MM.1S (cell line): ENCODE data around the gene TP63.

Source experiments
- DNase-seq: peaks from one replicate; pipeline ENCODE4 v3.0.0-alpha.2; 2015
- H2AFZ ChIP-seq: fragments of 300-600 bp; sonication (generic); 2 replicates; pipeline ENCODE4 v1.6.0; 2016; ENCODE audit warnings: antibody characterized with exemption, low read length
- H3F3A ChIP-seq: fragments of 300-600 bp; sonication (generic); 2 replicates; pipeline ENCODE4 v1.6.1; 2016; ENCODE audit warnings: mild to moderate bottlenecking, antibody characterized with exemption, low read length, moderate library complexity, mixed read lengths; ENCODE audit not compliant: insufficient read depth
- H3K27ac ChIP-seq: fragments of 300-600 bp; sonication (generic); 2 replicates; pipeline ENCODE4 v1.5.1; 2016; ENCODE audit warnings: mild to moderate bottlenecking, low read length
- H3K27me3 ChIP-seq: fragments of 300-600 bp; sonication (generic); replicated peaks from 2 replicates; pipeline ENCODE4 v1.6.0; 2016; ENCODE audit warnings: low read length; ENCODE audit not compliant: insufficient read depth
- H3K36me3 ChIP-seq: fragments of 300-600 bp; sonication (generic); replicated peaks from 2 replicates; pipeline ENCODE4 v1.6.1; 2016; ENCODE audit warnings: mild to moderate bottlenecking, low read length, mixed read lengths; ENCODE audit not compliant: insufficient read depth
- H3K4me1 ChIP-seq: fragments of 300-600 bp; sonication (generic); 2 replicates; pipeline ENCODE4 v1.6.1; 2016; ENCODE audit warnings: low read length, mixed read lengths
- H3K4me2 ChIP-seq: fragments of 300-600 bp; sonication (generic); 2 replicates; pipeline ENCODE4 v1.6.0; 2016; ENCODE audit warnings: low read depth, low read length
- H3K4me3 ChIP-seq: fragments of 300-600 bp; sonication (generic); 2 replicates; pipeline ENCODE4 v1.5.1; 2016; ENCODE audit warnings: low read length, mixed read lengths
- H3K79me2 ChIP-seq: fragments of 300-600 bp; sonication (generic); 2 replicates; pipeline ENCODE4 v1.6.1; 2016; ENCODE audit warnings: mixed run types, low read length, mixed read lengths
- H3K9ac ChIP-seq: fragments of 300-600 bp; sonication (generic); 2 replicates; pipeline ENCODE4 v1.6.1; 2016; ENCODE audit warnings: low read length, mixed read lengths
- H3K9me2 ChIP-seq: fragments of 300-600 bp; sonication (generic); replicated peaks from 2 replicates; pipeline ENCODE4 v1.6.1; 2016; ENCODE audit warnings: mild to moderate bottlenecking, low read length, mixed read lengths; ENCODE audit not compliant: insufficient read depth
- H3K9me3 ChIP-seq: fragments of 300-600 bp; sonication (generic); replicated peaks from 2 replicates; pipeline ENCODE4 v1.6.1; 2016; ENCODE audit warnings: mild to moderate bottlenecking, low read length, mixed read lengths; ENCODE audit not compliant: insufficient read depth
- H4K20me1 ChIP-seq: fragments of 300-600 bp; sonication (generic); 2 replicates; pipeline ENCODE4 v1.6.1; 2016; ENCODE audit warnings: mild to moderate bottlenecking, low read length, moderate library complexity, mixed read lengths; ENCODE audit not compliant: insufficient read depth
- EZH2 ChIP-seq: fragments of 300-600 bp; sonication (generic); optimal IDR thresholded peaks from 2 replicates; pipeline ENCODE3; 2017; ENCODE audit warnings: low read depth, mild to moderate bottlenecking, antibody characterized with exemption, low read length, mixed read lengths
- EZH2phosphoT487 ChIP-seq: fragments of 300-600 bp; sonication (generic); IDR thresholded peaks from 2 replicates; pipeline ENCODE4 v1.6.1; 2018; ENCODE audit warnings: antibody characterized with exemption, low read length
- TF ChIP-seq, protein P1 (sequence below): fragments of 300-600 bp; sonication (generic); IDR thresholded peaks from 2 replicates; pipeline ENCODE4 v1.5.1; 2016; ENCODE audit warnings: antibody characterized with exemption, low read length, mixed read lengths

The TP63 gene

DNA sequence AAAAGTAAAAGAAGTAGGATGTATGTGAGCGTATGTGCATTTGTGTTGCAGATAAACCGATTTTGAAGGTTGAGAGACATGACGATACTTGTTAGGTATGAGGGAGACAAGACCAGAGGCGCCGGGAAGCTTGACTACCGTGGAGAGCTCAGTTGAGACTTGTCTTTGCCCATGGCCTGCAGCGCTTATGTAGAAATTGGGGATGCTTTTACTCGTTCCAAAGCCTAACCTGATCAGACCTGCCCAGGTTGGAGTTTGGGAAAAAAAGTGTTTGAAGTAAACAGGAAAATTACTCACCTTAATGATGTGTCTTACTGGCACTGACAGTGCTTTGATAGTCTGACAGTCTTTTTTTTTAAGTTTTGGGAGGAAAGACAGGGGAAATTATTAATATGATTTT, 202.8 kb downstream of the TP63 start:
- H3K79me2 ChIP-seq = no peaks in the 10 kb centered on the region
- H3K36me3 ChIP-seq = no peaks in the 10 kb centered on the region
- H3K27ac ChIP-seq = no peak overlapping the region
- TF ChIP-seq EZH2phosphoT487 (no peak), EZH2 (no peak)
- TF ChIP-seq, protein P1, sequence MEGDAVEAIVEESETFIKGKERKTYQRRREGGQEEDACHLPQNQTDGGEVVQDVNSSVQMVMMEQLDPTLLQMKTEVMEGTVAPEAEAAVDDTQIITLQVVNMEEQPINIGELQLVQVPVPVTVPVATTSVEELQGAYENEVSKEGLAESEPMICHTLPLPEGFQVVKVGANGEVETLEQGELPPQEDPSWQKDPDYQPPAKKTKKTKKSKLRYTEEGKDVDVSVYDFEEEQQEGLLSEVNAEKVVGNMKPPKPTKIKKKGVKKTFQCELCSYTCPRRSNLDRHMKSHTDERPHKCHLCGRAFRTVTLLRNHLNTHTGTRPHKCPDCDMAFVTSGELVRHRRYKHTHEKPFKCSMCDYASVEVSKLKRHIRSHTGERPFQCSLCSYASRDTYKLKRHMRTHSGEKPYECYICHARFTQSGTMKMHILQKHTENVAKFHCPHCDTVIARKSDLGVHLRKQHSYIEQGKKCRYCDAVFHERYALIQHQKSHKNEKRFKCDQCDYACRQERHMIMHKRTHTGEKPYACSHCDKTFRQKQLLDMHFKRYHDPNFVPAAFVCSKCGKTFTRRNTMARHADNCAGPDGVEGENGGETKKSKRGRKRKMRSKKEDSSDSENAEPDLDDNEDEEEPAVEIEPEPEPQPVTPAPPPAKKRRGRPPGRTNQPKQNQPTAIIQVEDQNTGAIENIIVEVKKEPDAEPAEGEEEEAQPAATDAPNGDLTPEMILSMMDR = no peak
- no peak overlapping the region for H3K4me2 ChIP-seq
- no peaks in the 10 kb centered on the region for H3K9me3 ChIP-seq
- no peaks in the 10 kb centered on the region for H3K4me1 ChIP-seq
- H3F3A ChIP-seq = no peaks in the 10 kb centered on the region
- no peak overlapping the region for H2AFZ ChIP-seq
- H3K9me2 ChIP-seq = no peaks in the 10 kb centered on the region
- DNase-seq = no peak
- no peaks in the 10 kb centered on the region for H4K20me1 ChIP-seq
- no peak overlapping the region for H3K4me3 ChIP-seq
- no peak overlapping the region for H3K9ac ChIP-seq
- H3K27me3 ChIP-seq = no peaks in the 10 kb centered on the region

DNA sequence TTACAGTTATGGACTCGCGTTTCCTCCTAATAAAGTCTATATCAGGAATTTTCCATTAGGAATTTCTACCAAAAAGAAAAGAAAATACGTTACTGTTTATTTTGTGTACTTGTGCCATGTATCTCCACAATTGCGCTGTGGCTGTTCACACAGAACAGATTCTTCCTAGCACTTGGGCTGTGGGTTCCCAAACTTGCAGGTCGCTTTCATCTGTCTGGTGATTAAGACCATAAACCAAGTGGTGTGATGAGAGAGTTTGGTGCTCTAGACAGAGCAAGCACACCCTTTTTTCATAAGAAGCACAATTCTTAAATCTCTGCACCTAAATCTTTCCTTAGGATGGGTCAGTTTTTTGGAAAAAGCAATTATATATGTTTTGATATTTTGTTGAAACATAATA, 203.3 kb downstream of the TP63 start:
- no peak for DNase-seq
- H3F3A ChIP-seq = no peaks in the 10 kb centered on the region
- H3K4me3 ChIP-seq = no peak overlapping the region
- H3K4me2 ChIP-seq = no peak overlapping the region
- no peaks in the 10 kb centered on the region for H3K27me3 ChIP-seq
- no peaks in the 10 kb centered on the region for H3K4me1 ChIP-seq
- no peaks in the 10 kb centered on the region for H3K36me3 ChIP-seq
- TF ChIP-seq EZH2 (no peak), EZH2phosphoT487 (no peak)
- TF ChIP-seq, protein P1 = no peak
- H2AFZ ChIP-seq = no peak overlapping the region
- no peaks in the 10 kb centered on the region for H3K9me3 ChIP-seq
- H3K9ac ChIP-seq = no peak overlapping the region
- no peaks in the 10 kb centered on the region for H3K9me2 ChIP-seq
- no peaks in the 10 kb centered on the region for H4K20me1 ChIP-seq
- no peak overlapping the region for H3K27ac ChIP-seq
- H3K79me2 ChIP-seq = no peaks in the 10 kb centered on the region

DNA sequence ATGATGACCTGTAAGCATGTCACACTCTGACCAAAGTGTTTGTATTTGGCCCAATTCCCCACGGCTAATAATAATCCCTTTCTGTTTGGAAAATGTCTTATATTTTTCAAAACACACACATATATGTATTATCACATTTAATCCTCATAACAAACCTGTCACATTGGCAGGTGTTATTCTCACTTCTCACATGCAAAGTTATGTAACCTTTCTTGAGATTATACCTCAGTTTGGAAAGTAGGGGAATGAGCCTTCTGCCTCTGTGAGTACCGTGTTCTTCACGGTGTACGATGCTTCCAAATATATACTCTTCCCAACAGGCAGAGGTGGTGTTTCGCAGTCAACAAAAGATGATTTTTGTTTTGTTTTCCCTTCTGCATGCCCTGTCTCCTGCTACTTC, 205.6 kb downstream of the TP63 start:
- Histone ChIP-seq H3K9ac (no peak overlapping the region), H3K4me2 (no peak overlapping the region), H3K4me1 (no peaks in the 10 kb centered on the region), H4K20me1 (no peaks in the 10 kb centered on the region), H3K9me2 (no peaks in the 10 kb centered on the region), H3K9me3 (no peaks in the 10 kb centered on the region), H3K79me2 (no peaks in the 10 kb centered on the region), H3K4me3 (no peak overlapping the region), H3K27ac (no peak overlapping the region), H2AFZ (no peak overlapping the region), H3F3A (no peaks in the 10 kb centered on the region), H3K27me3 (no peaks in the 10 kb centered on the region), H3K36me3 (no peaks in the 10 kb centered on the region)
- DNase-seq = no peak
- TF ChIP-seq EZH2 (no peak), EZH2phosphoT487 (no peak)
- TF ChIP-seq, protein P1 = no peak

DNA sequence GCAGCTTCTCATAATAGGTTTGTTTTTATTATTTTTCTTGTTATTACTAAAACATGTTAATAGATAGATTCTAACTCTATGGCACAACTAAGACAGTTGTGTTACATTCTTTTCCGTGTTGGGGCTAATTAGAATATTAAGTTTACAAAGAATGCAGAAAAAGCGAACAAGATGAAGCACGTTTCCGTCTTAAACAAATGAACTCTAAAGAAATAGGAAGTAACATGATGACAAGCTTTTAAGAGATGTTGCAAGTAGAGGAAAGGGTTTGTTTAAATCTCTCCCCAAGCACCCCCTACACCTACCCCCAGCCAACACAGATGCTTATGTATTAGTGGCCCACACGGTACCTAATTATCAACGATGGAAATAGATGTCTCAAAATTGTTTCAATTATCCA, 207.1 kb downstream of the TP63 start:
- H3K27me3 ChIP-seq = no peaks in the 10 kb centered on the region
- H3K4me3 ChIP-seq = no peak overlapping the region
- H4K20me1 ChIP-seq = no peaks in the 10 kb centered on the region
- no peak overlapping the region for H2AFZ ChIP-seq
- H3K27ac ChIP-seq = no peak overlapping the region
- DNase-seq = no peak
- H3K4me2 ChIP-seq = no peak overlapping the region
- no peaks in the 10 kb centered on the region for H3F3A ChIP-seq
- TF ChIP-seq, protein P1 = no peak
- TF ChIP-seq EZH2 = no peak
- no peak for TF ChIP-seq EZH2phosphoT487
- no peak overlapping the region for H3K9ac ChIP-seq
- no peaks in the 10 kb centered on the region for H3K36me3 ChIP-seq
- H3K9me3 ChIP-seq = no peaks in the 10 kb centered on the region
- no peaks in the 10 kb centered on the region for H3K9me2 ChIP-seq
- H3K4me1 ChIP-seq = no peaks in the 10 kb centered on the region
- H3K79me2 ChIP-seq = no peaks in the 10 kb centered on the region
